WTC11 (cell line): ENCODE data around the gene SCYL1. TPM values are rescaled to one million over a fixed set of nuclear protein-coding genes. Genes with fewer than 3 reads are reported as not detected.

Experiments
- ATAC-seq: fragments of 200-7000 bp; cut with Tn5 transposase; 2 replicates; pipeline ENCODE4 v1.10.0; 2021; ENCODE audit warnings: mild to moderate bottlenecking, moderate library complexity
- CTCF ChIA-PET: fragments of 300-600 bp; sonication (Branson Sonifier 250); formaldehyde crosslinking; loops from one replicate; lab custom pipeline; 2021; ENCODE audit warnings: antibody characterized with exemption; lab: Charles Lee
- POLR2A ChIA-PET: fragments of 350-600 bp; sonication (Branson Sonifier 250); formaldehyde crosslinking; loops from one replicate; lab custom pipeline; 2021; ENCODE audit warnings: antibody characterized with exemption; lab: Charles Lee
- DNase-seq: peaks from one replicate; pipeline ENCODE4 v3.0.0; 2021; ENCODE audit warnings: low spot score
- H3K27ac Mint-ChIP-seq: 2 replicates; pipeline ENCODE4 v1.8.0; 2021; ENCODE audit warnings: mixed read lengths
- H3K27me3 Mint-ChIP-seq: 2 replicates; pipeline ENCODE4 v1.8.0; 2021; ENCODE audit warnings: low read depth, mild to moderate bottlenecking, moderate library complexity, mixed read lengths
- H3K36me3 Mint-ChIP-seq: 2 replicates; pipeline ENCODE4 v1.8.0; 2021; ENCODE audit warnings: mixed read lengths
- H3K4me1 Mint-ChIP-seq: 2 replicates; pipeline ENCODE4 v1.8.0; 2022; ENCODE audit warnings: mixed read lengths
- H3K4me3 Mint-ChIP-seq: 2 replicates; pipeline ENCODE4 v1.8.0; 2021; ENCODE audit warnings: mild to moderate bottlenecking, moderate library complexity, mixed read lengths
- H3K9me3 Mint-ChIP-seq: 2 replicates; pipeline ENCODE4 v1.8.0; 2021; ENCODE audit warnings: mixed read lengths
- ELF4 ChIP-seq: sonication (generic); formaldehyde crosslinking; IDR thresholded peaks from 2 replicates; pipeline ENCODE4 v1.8.1; 2022; ENCODE audit warnings: low read depth, mild to moderate bottlenecking, moderate library complexity, missing genetic modification reagents
- FOXJ3 ChIP-seq: sonication (generic); formaldehyde crosslinking; IDR thresholded peaks from 2 replicates; pipeline ENCODE4 v1.9.0; 2021; ENCODE audit warnings: missing genetic modification reagents, mild to moderate bottlenecking, borderline replicate concordance
- JAZF1 ChIP-seq: fragments of 250-450 bp; sonication (Bioruptor Pico); IDR thresholded peaks from 2 replicates; pipeline ENCODE4 v1.9.0; 2021; ENCODE audit warnings: moderate library complexity, mild to moderate bottlenecking, inconsistent platforms
- RELA ChIP-seq: sonication (generic); formaldehyde crosslinking; IDR thresholded peaks from 2 replicates; pipeline ENCODE4 v1.8.1; 2022; ENCODE audit warnings: missing genetic modification reagents, mild to moderate bottlenecking, borderline replicate concordance
- total RNA-seq: library from RNA; stranded (reverse); gene quantifications from 3 replicates; pipeline ENCODE4 v1.2.3, GENCODE V29; 2021
- TF ChIP-seq, protein P1 (sequence below): sonication (generic); formaldehyde crosslinking; IDR thresholded peaks from 2 replicates; pipeline ENCODE4 v1.8.0; 2023; ENCODE audit warnings: mild to moderate bottlenecking, missing genetic modification reagents
- TF ChIP-seq, protein P2 (sequence below): sonication (generic); formaldehyde crosslinking; IDR thresholded peaks from 2 replicates; pipeline ENCODE4 v1.8.1; 2022; ENCODE audit warnings: mild to moderate bottlenecking, missing genetic modification reagents, moderate library complexity, borderline replicate concordance
- TF ChIP-seq, protein P3 (sequence below): fragments of 250-450 bp; sonication (Bioruptor Pico); IDR thresholded peaks from 2 replicates; pipeline ENCODE4 v1.9.0; 2021; ENCODE audit warnings: moderate library complexity, mild to moderate bottlenecking, inconsistent platforms, borderline replicate concordance
- TF ChIP-seq, protein P4 (sequence below): fragments of 250-450 bp; sonication (Bioruptor Pico); IDR thresholded peaks from 2 replicates; pipeline ENCODE4 v2.1.2; 2022; ENCODE audit warnings: mild to moderate bottlenecking, moderate library complexity
- TF ChIP-seq, protein P5 (sequence below): sonication (generic); formaldehyde crosslinking; IDR thresholded peaks from 2 replicates; pipeline ENCODE4 v1.8.1; 2022; ENCODE audit warnings: low read depth, missing genetic modification reagents, borderline replicate concordance
- TF ChIP-seq, protein P6 (sequence below): sonication (generic); formaldehyde crosslinking; IDR thresholded peaks from 2 replicates; pipeline ENCODE4 v1.8.1; 2022; ENCODE audit warnings: missing genetic modification reagents, borderline replicate concordance
- TF ChIP-seq, protein P7 (sequence below): sonication (generic); formaldehyde crosslinking; IDR thresholded peaks from 2 replicates; pipeline ENCODE4 v1.8.1; 2023; ENCODE audit warnings: mild to moderate bottlenecking, missing genetic modification reagents, moderate library complexity
- TF ChIP-seq, protein P8 (sequence below): sonication (generic); formaldehyde crosslinking; IDR thresholded peaks from 2 replicates; pipeline ENCODE4 v1.8.1; 2023; ENCODE audit warnings: mild to moderate bottlenecking, missing genetic modification reagents, borderline replicate concordance
- TF ChIP-seq, protein P9 (sequence below): sonication (generic); formaldehyde crosslinking; IDR thresholded peaks from 2 replicates; pipeline ENCODE4 v1.8.1; 2023; ENCODE audit warnings: mild to moderate bottlenecking, missing genetic modification reagents
- TF ChIP-seq, protein P10 (sequence below): fragments of 200-600 bp; IDR thresholded peaks from 2 replicates; pipeline ENCODE4 v1.8.0; 2022; ENCODE audit warnings: antibody characterized with exemption

SCYL1 gene
- total RNA-seq, 1 experiment from 2014 or later = 76.8 TPM

DNA sequence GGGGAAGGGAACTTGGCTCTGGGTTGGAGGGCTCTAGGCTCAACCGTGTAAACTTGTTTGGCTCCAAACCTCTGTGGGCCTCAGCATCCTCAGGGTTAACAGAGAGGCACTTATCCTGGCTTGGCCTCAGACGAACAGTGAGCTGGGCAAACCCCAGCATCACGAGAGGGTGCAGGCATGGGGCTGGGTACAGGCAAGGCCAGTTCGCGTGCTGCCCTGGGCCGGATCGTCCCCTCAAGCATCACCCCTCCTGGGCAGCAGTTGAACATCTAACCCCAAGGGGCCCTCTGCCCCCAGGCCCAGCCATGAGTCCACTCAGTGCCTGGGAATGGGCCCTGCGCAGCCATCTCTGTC, 52.9 kb downstream of the SCYL1 start:
- TF ChIP-seq RELA (CRISPR knock-in tag) (no peak), ELF4 (CRISPR knock-in tag) (no peak)
- TF ChIP-seq, protein P1, sequence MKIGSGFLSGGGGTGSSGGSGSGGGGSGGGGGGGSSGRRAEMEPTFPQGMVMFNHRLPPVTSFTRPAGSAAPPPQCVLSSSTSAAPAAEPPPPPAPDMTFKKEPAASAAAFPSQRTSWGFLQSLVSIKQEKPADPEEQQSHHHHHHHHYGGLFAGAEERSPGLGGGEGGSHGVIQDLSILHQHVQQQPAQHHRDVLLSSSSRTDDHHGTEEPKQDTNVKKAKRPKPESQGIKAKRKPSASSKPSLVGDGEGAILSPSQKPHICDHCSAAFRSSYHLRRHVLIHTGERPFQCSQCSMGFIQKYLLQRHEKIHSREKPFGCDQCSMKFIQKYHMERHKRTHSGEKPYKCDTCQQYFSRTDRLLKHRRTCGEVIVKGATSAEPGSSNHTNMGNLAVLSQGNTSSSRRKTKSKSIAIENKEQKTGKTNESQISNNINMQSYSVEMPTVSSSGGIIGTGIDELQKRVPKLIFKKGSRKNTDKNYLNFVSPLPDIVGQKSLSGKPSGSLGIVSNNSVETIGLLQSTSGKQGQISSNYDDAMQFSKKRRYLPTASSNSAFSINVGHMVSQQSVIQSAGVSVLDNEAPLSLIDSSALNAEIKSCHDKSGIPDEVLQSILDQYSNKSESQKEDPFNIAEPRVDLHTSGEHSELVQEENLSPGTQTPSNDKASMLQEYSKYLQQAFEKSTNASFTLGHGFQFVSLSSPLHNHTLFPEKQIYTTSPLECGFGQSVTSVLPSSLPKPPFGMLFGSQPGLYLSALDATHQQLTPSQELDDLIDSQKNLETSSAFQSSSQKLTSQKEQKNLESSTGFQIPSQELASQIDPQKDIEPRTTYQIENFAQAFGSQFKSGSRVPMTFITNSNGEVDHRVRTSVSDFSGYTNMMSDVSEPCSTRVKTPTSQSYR = no peak
- TF ChIP-seq, protein P2, sequence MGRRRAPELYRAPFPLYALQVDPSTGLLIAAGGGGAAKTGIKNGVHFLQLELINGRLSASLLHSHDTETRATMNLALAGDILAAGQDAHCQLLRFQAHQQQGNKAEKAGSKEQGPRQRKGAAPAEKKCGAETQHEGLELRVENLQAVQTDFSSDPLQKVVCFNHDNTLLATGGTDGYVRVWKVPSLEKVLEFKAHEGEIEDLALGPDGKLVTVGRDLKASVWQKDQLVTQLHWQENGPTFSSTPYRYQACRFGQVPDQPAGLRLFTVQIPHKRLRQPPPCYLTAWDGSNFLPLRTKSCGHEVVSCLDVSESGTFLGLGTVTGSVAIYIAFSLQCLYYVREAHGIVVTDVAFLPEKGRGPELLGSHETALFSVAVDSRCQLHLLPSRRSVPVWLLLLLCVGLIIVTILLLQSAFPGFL (CRISPR knock-in tag) = no peak
- TF ChIP-seq, protein P3, sequence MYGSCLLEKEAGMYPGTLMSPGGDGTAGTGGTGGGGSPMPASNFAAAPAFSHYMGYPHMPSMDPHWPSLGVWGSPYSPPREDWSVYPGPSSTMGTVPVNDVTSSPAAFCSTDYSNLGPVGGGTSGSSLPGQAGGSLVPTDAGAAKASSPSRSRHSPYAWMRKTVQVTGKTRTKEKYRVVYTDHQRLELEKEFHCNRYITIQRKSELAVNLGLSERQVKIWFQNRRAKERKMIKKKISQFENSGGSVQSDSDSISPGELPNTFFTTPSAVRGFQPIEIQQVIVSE (CRISPR knock-in tag) = no peak
- TF ChIP-seq, protein P4, sequence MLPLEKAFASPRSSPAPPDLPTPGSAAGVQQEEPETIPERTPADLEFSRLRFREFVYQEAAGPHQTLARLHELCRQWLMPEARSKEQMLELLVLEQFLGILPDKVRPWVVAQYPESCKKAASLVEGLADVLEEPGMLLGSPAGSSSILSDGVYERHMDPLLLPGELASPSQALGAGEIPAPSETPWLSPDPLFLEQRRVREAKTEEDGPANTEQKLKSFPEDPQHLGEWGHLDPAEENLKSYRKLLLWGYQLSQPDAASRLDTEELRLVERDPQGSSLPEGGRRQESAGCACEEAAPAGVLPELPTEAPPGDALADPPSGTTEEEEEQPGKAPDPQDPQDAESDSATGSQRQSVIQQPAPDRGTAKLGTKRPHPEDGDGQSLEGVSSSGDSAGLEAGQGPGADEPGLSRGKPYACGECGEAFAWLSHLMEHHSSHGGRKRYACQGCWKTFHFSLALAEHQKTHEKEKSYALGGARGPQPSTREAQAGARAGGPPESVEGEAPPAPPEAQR (CRISPR knock-in tag) = no peak
- TF ChIP-seq, protein P5, sequence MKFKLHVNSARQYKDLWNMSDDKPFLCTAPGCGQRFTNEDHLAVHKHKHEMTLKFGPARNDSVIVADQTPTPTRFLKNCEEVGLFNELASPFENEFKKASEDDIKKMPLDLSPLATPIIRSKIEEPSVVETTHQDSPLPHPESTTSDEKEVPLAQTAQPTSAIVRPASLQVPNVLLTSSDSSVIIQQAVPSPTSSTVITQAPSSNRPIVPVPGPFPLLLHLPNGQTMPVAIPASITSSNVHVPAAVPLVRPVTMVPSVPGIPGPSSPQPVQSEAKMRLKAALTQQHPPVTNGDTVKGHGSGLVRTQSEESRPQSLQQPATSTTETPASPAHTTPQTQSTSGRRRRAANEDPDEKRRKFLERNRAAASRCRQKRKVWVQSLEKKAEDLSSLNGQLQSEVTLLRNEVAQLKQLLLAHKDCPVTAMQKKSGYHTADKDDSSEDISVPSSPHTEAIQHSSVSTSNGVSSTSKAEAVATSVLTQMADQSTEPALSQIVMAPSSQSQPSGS (CRISPR knock-in tag) = no peak
- TF ChIP-seq, protein P6, sequence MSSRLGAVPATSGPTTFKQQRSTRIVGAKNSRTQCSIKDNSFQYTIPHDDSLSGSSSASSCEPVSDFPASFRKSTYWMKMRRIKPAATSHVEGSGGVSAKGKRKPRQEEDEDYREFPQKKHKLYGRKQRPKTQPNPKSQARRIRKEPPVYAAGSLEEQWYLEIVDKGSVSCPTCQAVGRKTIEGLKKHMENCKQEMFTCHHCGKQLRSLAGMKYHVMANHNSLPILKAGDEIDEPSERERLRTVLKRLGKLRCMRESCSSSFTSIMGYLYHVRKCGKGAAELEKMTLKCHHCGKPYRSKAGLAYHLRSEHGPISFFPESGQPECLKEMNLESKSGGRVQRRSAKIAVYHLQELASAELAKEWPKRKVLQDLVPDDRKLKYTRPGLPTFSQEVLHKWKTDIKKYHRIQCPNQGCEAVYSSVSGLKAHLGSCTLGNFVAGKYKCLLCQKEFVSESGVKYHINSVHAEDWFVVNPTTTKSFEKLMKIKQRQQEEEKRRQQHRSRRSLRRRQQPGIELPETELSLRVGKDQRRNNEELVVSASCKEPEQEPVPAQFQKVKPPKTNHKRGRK (CRISPR knock-in tag) = no peak
- ChIA-PET CTCF (interaction anchor here (0.7 to 4.0 kb wide), 5 partner anchors 10 to 48 kb away, joined by 3 to 55 read pairs (median 7); partner anchors contain the start of gene PCNX3), POLR2A (no interaction called here)
- no peak for DNase-seq
- H3K36me3 Mint-ChIP-seq = no peaks in the 10 kb centered on the region
- H3K27ac Mint-ChIP-seq = no peak overlapping the region
- H3K4me3 Mint-ChIP-seq = no peak overlapping the region
- ATAC-seq = no peak
- H3K4me1 Mint-ChIP-seq = peaks cover 22% of the 10 kb centered on the region
- H3K27me3 Mint-ChIP-seq = peaks cover 51% of the 10 kb centered on the region
- no peaks in the 10 kb centered on the region for H3K9me3 Mint-ChIP-seq

DNA sequence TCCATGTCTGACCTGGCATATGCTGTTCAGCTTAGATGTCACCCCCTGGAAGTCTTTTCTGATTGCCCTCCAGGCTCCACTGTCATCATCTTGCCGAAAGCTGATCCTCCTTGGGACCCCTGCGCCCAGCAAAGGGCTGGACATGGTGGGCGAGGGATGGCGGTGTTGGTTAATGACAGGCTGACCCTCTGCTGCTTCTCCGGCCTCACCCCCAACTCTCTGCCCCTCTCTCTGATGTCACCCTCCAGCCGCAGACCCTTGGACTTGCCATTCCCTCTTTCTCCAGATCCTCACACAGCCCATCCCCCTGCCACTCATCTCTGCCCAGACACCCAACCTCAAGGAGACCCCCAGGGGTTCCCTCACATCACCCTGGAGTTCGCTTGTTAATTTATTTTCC, 53.3 kb downstream of the SCYL1 start:
- Mint-ChIP-seq H3K4me3 (no peak overlapping the region), H3K4me1 (peaks cover 19% of the 10 kb centered on the region), H3K27me3 (peaks cover 55% of the 10 kb centered on the region), H3K36me3 (no peaks in the 10 kb centered on the region), H3K27ac (no peak overlapping the region), H3K9me3 (no peaks in the 10 kb centered on the region)
- POLR2A ChIA-PET = no interaction called here
- no peak for DNase-seq
- ATAC-seq = no peak
- CTCF ChIA-PET = interaction anchor here (0.7 to 4.0 kb wide), 4 partner anchors 10 to 37 kb away, joined by 3 to 55 read pairs (median 18); partner anchors contain the start of gene PCNX3
- TF ChIP-seq, protein P7, sequence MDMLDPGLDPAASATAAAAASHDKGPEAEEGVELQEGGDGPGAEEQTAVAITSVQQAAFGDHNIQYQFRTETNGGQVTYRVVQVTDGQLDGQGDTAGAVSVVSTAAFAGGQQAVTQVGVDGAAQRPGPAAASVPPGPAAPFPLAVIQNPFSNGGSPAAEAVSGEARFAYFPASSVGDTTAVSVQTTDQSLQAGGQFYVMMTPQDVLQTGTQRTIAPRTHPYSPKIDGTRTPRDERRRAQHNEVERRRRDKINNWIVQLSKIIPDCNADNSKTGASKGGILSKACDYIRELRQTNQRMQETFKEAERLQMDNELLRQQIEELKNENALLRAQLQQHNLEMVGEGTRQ = no peak
- TF ChIP-seq FOXJ3 (CRISPR knock-in tag) (no peak), JAZF1 (CRISPR knock-in tag) (no peak)
- TF ChIP-seq, protein P8, sequence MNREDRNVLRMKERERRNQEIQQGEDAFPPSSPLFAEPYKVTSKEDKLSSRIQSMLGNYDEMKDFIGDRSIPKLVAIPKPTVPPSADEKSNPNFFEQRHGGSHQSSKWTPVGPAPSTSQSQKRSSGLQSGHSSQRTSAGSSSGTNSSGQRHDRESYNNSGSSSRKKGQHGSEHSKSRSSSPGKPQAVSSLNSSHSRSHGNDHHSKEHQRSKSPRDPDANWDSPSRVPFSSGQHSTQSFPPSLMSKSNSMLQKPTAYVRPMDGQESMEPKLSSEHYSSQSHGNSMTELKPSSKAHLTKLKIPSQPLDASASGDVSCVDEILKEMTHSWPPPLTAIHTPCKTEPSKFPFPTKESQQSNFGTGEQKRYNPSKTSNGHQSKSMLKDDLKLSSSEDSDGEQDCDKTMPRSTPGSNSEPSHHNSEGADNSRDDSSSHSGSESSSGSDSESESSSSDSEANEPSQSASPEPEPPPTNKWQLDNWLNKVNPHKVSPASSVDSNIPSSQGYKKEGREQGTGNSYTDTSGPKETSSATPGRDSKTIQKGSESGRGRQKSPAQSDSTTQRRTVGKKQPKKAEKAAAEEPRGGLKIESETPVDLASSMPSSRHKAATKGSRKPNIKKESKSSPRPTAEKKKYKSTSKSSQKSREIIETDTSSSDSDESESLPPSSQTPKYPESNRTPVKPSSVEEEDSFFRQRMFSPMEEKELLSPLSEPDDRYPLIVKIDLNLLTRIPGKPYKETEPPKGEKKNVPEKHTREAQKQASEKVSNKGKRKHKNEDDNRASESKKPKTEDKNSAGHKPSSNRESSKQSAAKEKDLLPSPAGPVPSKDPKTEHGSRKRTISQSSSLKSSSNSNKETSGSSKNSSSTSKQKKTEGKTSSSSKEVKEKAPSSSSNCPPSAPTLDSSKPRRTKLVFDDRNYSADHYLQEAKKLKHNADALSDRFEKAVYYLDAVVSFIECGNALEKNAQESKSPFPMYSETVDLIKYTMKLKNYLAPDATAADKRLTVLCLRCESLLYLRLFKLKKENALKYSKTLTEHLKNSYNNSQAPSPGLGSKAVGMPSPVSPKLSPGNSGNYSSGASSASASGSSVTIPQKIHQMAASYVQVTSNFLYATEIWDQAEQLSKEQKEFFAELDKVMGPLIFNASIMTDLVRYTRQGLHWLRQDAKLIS (CRISPR knock-in tag) = no peak
- TF ChIP-seq, protein P9, sequence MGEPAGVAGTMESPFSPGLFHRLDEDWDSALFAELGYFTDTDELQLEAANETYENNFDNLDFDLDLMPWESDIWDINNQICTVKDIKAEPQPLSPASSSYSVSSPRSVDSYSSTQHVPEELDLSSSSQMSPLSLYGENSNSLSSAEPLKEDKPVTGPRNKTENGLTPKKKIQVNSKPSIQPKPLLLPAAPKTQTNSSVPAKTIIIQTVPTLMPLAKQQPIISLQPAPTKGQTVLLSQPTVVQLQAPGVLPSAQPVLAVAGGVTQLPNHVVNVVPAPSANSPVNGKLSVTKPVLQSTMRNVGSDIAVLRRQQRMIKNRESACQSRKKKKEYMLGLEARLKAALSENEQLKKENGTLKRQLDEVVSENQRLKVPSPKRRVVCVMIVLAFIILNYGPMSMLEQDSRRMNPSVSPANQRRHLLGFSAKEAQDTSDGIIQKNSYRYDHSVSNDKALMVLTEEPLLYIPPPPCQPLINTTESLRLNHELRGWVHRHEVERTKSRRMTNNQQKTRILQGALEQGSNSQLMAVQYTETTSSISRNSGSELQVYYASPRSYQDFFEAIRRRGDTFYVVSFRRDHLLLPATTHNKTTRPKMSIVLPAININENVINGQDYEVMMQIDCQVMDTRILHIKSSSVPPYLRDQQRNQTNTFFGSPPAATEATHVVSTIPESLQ (CRISPR knock-in tag) = no peak
- TF ChIP-seq, protein P10, sequence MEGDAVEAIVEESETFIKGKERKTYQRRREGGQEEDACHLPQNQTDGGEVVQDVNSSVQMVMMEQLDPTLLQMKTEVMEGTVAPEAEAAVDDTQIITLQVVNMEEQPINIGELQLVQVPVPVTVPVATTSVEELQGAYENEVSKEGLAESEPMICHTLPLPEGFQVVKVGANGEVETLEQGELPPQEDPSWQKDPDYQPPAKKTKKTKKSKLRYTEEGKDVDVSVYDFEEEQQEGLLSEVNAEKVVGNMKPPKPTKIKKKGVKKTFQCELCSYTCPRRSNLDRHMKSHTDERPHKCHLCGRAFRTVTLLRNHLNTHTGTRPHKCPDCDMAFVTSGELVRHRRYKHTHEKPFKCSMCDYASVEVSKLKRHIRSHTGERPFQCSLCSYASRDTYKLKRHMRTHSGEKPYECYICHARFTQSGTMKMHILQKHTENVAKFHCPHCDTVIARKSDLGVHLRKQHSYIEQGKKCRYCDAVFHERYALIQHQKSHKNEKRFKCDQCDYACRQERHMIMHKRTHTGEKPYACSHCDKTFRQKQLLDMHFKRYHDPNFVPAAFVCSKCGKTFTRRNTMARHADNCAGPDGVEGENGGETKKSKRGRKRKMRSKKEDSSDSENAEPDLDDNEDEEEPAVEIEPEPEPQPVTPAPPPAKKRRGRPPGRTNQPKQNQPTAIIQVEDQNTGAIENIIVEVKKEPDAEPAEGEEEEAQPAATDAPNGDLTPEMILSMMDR = no peak
